ENCODE measurements around the gene SPOPL. TPM values are rescaled to one million over a fixed set of nuclear protein-coding genes. Genes with fewer than 3 reads are reported as not detected.

Gene SPOPL
- 4.5 and 5.6 TPM in 2 replicates for polyA plus RNA-seq (2012; rRNA removed)
- polyA plus RNA-seq (2012; cell fraction: cytosol; rRNA removed): 7.0 and 7.8 TPM in 2 replicates
- 3.2 and 6.0 TPM in 2 replicates for polyA plus RNA-seq (2012; cell fraction: nucleus; rRNA removed)

GRCh38 chr2:138501425-138502254 lies at the start of gene SPOPL:
TSS of gene SPOPL (plus strand) at chr2:138501770. CDS start at chr2:138550217, 48,447 bp downstream.
- CTCF ChIA-PET: interaction anchor here (0.9 to 1.3 kb wide), 5 partner anchors 15 to 635 kb away, joined by 3 to 4 read pairs (median 3); no protein-coding TSS in a partner anchor
- Histone ChIP-seq H4K20me1 (ENCODE audit: insufficient read depth) (peaks cover 8% of the 10 kb centered on the region; the same call in 1 of the 2 replicates), H3K36me3 (replicated peaks in 1 of 2; ENCODE audit: control insufficient read depth in 1 of 2, insufficient read depth in 2 of 2, low read length in 1 of 2) (peaks cover 0 to 2% of the 10 kb centered on the region in 2 experiments), H3F3A (replicated peaks; ENCODE audit: insufficient read depth) (no peaks in the 10 kb centered on the region), H3K9ac (peak within 1 kb of the TSS; percentile 85), H2AFZ (ENCODE audit: low read depth) (peak within 1 kb of the TSS; percentile 95), H3K27ac (ENCODE audit: low read depth in 2 of 2, low read length in 1 of 2) (peak within 1 kb of the TSS; percentile 83 to 95), H3K4me1 (ENCODE audit: control insufficient read depth in 1 of 2, insufficient read depth in 2 of 2, low read depth in 1 of 2, low read length in 1 of 2) (peaks cover 5 to 10% of the 10 kb centered on the region in 2 experiments; a peak in 2 of 4 replicates), H3K9me2 (no peaks in the 10 kb centered on the region), H3K9me3 (no peaks in the 10 kb centered on the region), H3K79me2 (ENCODE audit: insufficient read depth) (peaks cover 45% of the 10 kb centered on the region), H3K27me3 (ENCODE audit: insufficient read depth) (no peaks in the 10 kb centered on the region), H3K4me2 (peak within 1 kb of the TSS; percentile 99), H3K4me3 (ENCODE audit: low read depth in 2 of 2, low read length in 1 of 2) (peak within 1 kb of the TSS; percentile 86 to 89)
- POLR2A ChIA-PET: interaction anchor here (0.6 to 1.2 kb wide), 3 partner anchors 224 to 537 kb away, joined by 3 to 5 read pairs (median 3); no protein-coding TSS in a partner anchor
- DNase-seq: peak; percentile 98
- 4% methylated on average over 19 of the region's 86 CpGs for WGBS (ENCODE audit: low lambda C conversion rate)
- TF ChIP-seq NFIC (IDR thresholded peaks at IDR 0.05; ENCODE audit: borderline replicate concordance) (no peak), TEAD4 (IDR thresholded peaks at IDR 0.05; ENCODE audit: borderline replicate concordance, insufficient read depth) (no peak), NRF1 (IDR thresholded peaks at IDR 0.05; ENCODE audit: low read depth, low read length) (peak; percentile 68), RXRA (IDR thresholded peaks at IDR 0.05; ENCODE audit: borderline replicate concordance, low read depth) (no peak), MAX (IDR thresholded peaks at IDR 0.05; ENCODE audit: low read depth) (peak; percentile 92), MXI1 (IDR thresholded peaks at IDR 0.05; ENCODE audit: low read depth, low read length) (no peak; the same call in 1 of the 2 replicates), GATA2 (CRISPR knock-in tag; IDR thresholded peaks at IDR 0.05) (no peak), EZH2phosphoT487 (IDR thresholded peaks at IDR 0.05; ENCODE audit: borderline replicate concordance, low read depth) (no peak), PBX3 (IDR thresholded peaks at IDR 0.05) (no peak), CTCF (IDR thresholded peaks at IDR 0.05) (no peak), JUND (IDR thresholded peaks at IDR 0.05) (no peak; the same call in 1 of the 2 replicates), EP300 (IDR thresholded peaks at IDR 0.05; ENCODE audit: borderline replicate concordance in 1 of 2, low read depth in 1 of 2, low read length in 1 of 2) (peak in 1 of 2 experiments; percentile 53; a peak in 1 of 4 replicates), ELF1 (IDR thresholded peaks at IDR 0.05) (peak; percentile 70; the same call in 1 of the 2 replicates), RCOR1 (IDR thresholded peaks at IDR 0.05; ENCODE audit: low read length) (0 out of 2 replicates have a peak, but pooled peaks have one; percentile 8), USF2 (IDR thresholded peaks at IDR 0.05; ENCODE audit: borderline replicate concordance, low read depth, low read length) (no peak), SIN3A (IDR thresholded peaks at IDR 0.05; ENCODE audit: borderline replicate concordance, low read depth, low read length) (peak; percentile 4; the same call in 1 of the 2 replicates), POLR2AphosphoS5 (IDR thresholded peaks at IDR 0.05; ENCODE audit: low read depth, low read length) (peak; percentile 68; the same call in 1 of the 2 replicates), TAF1 (IDR thresholded peaks at IDR 0.05; ENCODE audit: borderline replicate concordance, low read depth, low read length) (peak; percentile 70; the same call in 1 of the 2 replicates), REST (IDR thresholded peaks at IDR 0.05; ENCODE audit: low read depth, low read length) (0 out of 2 replicates have a peak, but pooled peaks have one; percentile 41), CHD2 (IDR thresholded peaks at IDR 0.05; ENCODE audit: low read length, partially characterized antibody) (no peak), RFX5 (IDR thresholded peaks at IDR 0.05; ENCODE audit: low read length) (no peak), YY1 (IDR thresholded peaks at IDR 0.05; ENCODE audit: low read depth) (no peak), FOXM1 (IDR thresholded peaks at IDR 0.05; ENCODE audit: low read depth) (no peak), FOSL2 (IDR thresholded peaks at IDR 0.05; ENCODE audit: borderline replicate concordance, low read depth) (no peak)

All from SK-N-SH (cell line).